Trophoblast cell (in vitro differentiated cells and primary cell): ENCODE results near the gene FXYD5.

Source experiments
- DNase-seq, 2 donors: peaks; one replicate each; pipeline ENCODE4 v3.0.0-alpha.2; 2016
- H2AFZ ChIP-seq: 2 replicates; pipeline ENCODE4 v1.6.1; 2013; ENCODE audit warnings: low read length, moderate library complexity, mild to moderate bottlenecking; ENCODE audit not compliant: insufficient read depth, poor library complexity
- H2AK5ac ChIP-seq: 2 replicates; pipeline ENCODE4 v1.6.1; 2013; ENCODE audit warnings: mild to moderate bottlenecking, low read length
- H2BK120ac ChIP-seq: 2 replicates; pipeline ENCODE4 v1.6.1; 2013; ENCODE audit warnings: low read length, mild to moderate bottlenecking, moderate library complexity; ENCODE audit not compliant: insufficient read depth, poor library complexity
- H2BK12ac ChIP-seq: 2 replicates; pipeline ENCODE4 v1.6.1; 2013; ENCODE audit warnings: mild to moderate bottlenecking, low read length, moderate library complexity
- H2BK5ac ChIP-seq: 2 replicates; pipeline ENCODE4 v1.6.1; 2013; ENCODE audit warnings: low read length, low read depth, moderate library complexity, mild to moderate bottlenecking; ENCODE audit not compliant: poor library complexity
- H3K14ac ChIP-seq: 2 replicates; pipeline ENCODE4 v1.6.1; 2013; ENCODE audit warnings: mild to moderate bottlenecking, low read length
- H3K18ac ChIP-seq: 2 replicates; pipeline ENCODE4 v1.6.1; 2013; ENCODE audit warnings: mild to moderate bottlenecking, low read length
- H3K23ac ChIP-seq: 2 replicates; pipeline ENCODE4 v1.6.1; 2013; ENCODE audit warnings: low read length
- H3K27ac ChIP-seq: 2 replicates; pipeline ENCODE4 v1.5.1; 2013; ENCODE audit warnings: low read depth, mild to moderate bottlenecking, inconsistent platforms, low read length, moderate library complexity
- H3K27me3 ChIP-seq: 2 replicates; pipeline ENCODE4 v1.6.1; 2013; ENCODE audit warnings: inconsistent platforms, mild to moderate bottlenecking, low read length, moderate library complexity; ENCODE audit not compliant: insufficient read depth
- H3K36me3 ChIP-seq, 2 experiments: 1 replicate in 1 of 2; 2 replicates in 1 of 2; pipeline ENCODE4 v1.6.1; 2013; ENCODE audit warnings: low read length in 2 of 2, mild to moderate bottlenecking in 2 of 2, moderate library complexity in 1 of 2; ENCODE audit not compliant: insufficient read depth in 2 of 2, control insufficient read depth in 1 of 2
- H3K4ac ChIP-seq: 2 replicates; pipeline ENCODE4 v1.6.1; 2013; ENCODE audit warnings: low read depth, mild to moderate bottlenecking, low read length, moderate library complexity
- H3K4me1 ChIP-seq, 2 experiments: 1 replicate in 1 of 2; 2 replicates in 1 of 2; pipeline ENCODE4 v1.6.1; 2013; ENCODE audit warnings: low read length in 2 of 2, mild to moderate bottlenecking in 2 of 2, moderate library complexity in 1 of 2; ENCODE audit not compliant: insufficient read depth in 2 of 2, control insufficient read depth in 1 of 2
- H3K4me2 ChIP-seq: 2 replicates; pipeline ENCODE4 v1.6.1; 2013; ENCODE audit warnings: inconsistent platforms, mild to moderate bottlenecking, low read length, moderate library complexity
- H3K4me3 ChIP-seq: 2 replicates; pipeline ENCODE4 v1.5.1; 2013; ENCODE audit warnings: mild to moderate bottlenecking, low read depth, low read length, inconsistent platforms
- H3K79me1 ChIP-seq: one replicate; pipeline ENCODE4 v1.6.1; 2013; ENCODE audit warnings: low read length
- H3K79me2 ChIP-seq: 2 replicates; pipeline ENCODE4 v1.6.1; 2013; ENCODE audit warnings: low read length, mild to moderate bottlenecking; ENCODE audit not compliant: control insufficient read depth, insufficient read depth, poor library complexity
- H3K9ac ChIP-seq: 2 replicates; pipeline ENCODE4 v1.6.1; 2013; ENCODE audit warnings: mild to moderate bottlenecking, low read length
- H3K9me3 ChIP-seq: 2 replicates; pipeline ENCODE4 v1.6.1; 2013; ENCODE audit warnings: low read depth, mild to moderate bottlenecking, control low read depth, inconsistent platforms, low read length; ENCODE audit not compliant: insufficient read depth
- H4K12ac ChIP-seq: 2 replicates; pipeline ENCODE4 v1.6.1; 2013; ENCODE audit warnings: low read depth, mild to moderate bottlenecking, low read length, moderate library complexity
- H4K8ac ChIP-seq: 2 replicates; pipeline ENCODE4 v1.6.1; 2013; ENCODE audit warnings: low read depth, mild to moderate bottlenecking, low read length, moderate library complexity
- H4K91ac ChIP-seq: one replicate; pipeline ENCODE4 v1.6.1; 2013; ENCODE audit warnings: low read depth, mild to moderate bottlenecking, low read length, moderate library complexity
- WGBS: extraction: QIAGEN DNeasy Blood & Tissue Kit; methylation state at CpG from one replicate; pipeline ENCODE4 v1.1.7; 2013; ENCODE audit warnings: missing lambda C conversion rate; ENCODE audit not compliant: insufficient read length, insufficient coverage; ENCODE audit errors: extremely low coverage; 5-methylcytosine and 5-hydroxymethylcytosine counted together

The FXYD5 gene

GRCh38 chr19:35125749-35126623 is 28.5 kb upstream of the FXYD5 start:
- Histone ChIP-seq H3K23ac (no peak overlapping the region), H2BK5ac (no peak overlapping the region), H3K79me1 (no peaks in the 10 kb centered on the region), H3K14ac (no peak overlapping the region), H2AFZ (no peak overlapping the region), H3K79me2 (no peaks in the 10 kb centered on the region), H3K9me3 (peaks cover 2% of the 10 kb centered on the region), H3K27ac (no peak overlapping the region), H3K36me3 (no peaks in the 10 kb centered on the region), H3K4me2 (no peak overlapping the region), H3K9ac (no peak overlapping the region), H3K4me1 (no peaks in the 10 kb centered on the region), H3K4ac (no peak overlapping the region), H2BK12ac (no peak overlapping the region), H2AK5ac (no peak overlapping the region), H4K91ac (no peak overlapping the region), H3K18ac (no peak overlapping the region), H2BK120ac (no peak overlapping the region), H3K4me3 (no peak overlapping the region), H4K8ac (no peak overlapping the region), H4K12ac (no peak overlapping the region), H3K27me3 (no peaks in the 10 kb centered on the region)
- no CpG with 5 or more reads among the region's 35 CpGs for WGBS
- DNase-seq = no peak

GRCh38 chr19:35126624-35126959 is 27.9 kb upstream of the FXYD5 start:
- no peak overlapping the region for H2BK120ac ChIP-seq
- H3K9ac ChIP-seq = no peak overlapping the region
- no peak overlapping the region for H3K4me2 ChIP-seq
- H4K8ac ChIP-seq = no peak overlapping the region
- H3K14ac ChIP-seq = no peak overlapping the region
- H3K4ac ChIP-seq = no peak overlapping the region
- no peaks in the 10 kb centered on the region for H3K79me2 ChIP-seq
- H3K27ac ChIP-seq = no peak overlapping the region
- no peak overlapping the region for H2BK12ac ChIP-seq
- H2AK5ac ChIP-seq = no peak overlapping the region
- H2BK5ac ChIP-seq = no peak overlapping the region
- H3K27me3 ChIP-seq = no peaks in the 10 kb centered on the region
- H4K12ac ChIP-seq = no peak overlapping the region
- no peaks in the 10 kb centered on the region for H3K36me3 ChIP-seq
- H3K79me1 ChIP-seq = no peaks in the 10 kb centered on the region
- no peak overlapping the region for H3K4me3 ChIP-seq
- H3K18ac ChIP-seq = no peak overlapping the region
- DNase-seq = no peak
- H4K91ac ChIP-seq = no peak overlapping the region
- H3K4me1 ChIP-seq = no peaks in the 10 kb centered on the region
- no CpG with 5 or more reads among the region's 20 CpGs for WGBS
- H3K9me3 ChIP-seq = peaks cover 2% of the 10 kb centered on the region
- no peak overlapping the region for H3K23ac ChIP-seq
- no peak overlapping the region for H2AFZ ChIP-seq

GRCh38 chr19:35127871-35128270 is 26.7 kb upstream of the FXYD5 start:
- Histone ChIP-seq H4K91ac (no peak overlapping the region), H3K4me3 (no peak overlapping the region), H3K18ac (no peak overlapping the region), H3K4me1 (no peaks in the 10 kb centered on the region), H2BK120ac (no peak overlapping the region), H3K14ac (no peak overlapping the region), H3K23ac (no peak overlapping the region), H2BK5ac (no peak overlapping the region), H3K79me2 (no peaks in the 10 kb centered on the region), H4K8ac (no peak overlapping the region), H2BK12ac (no peak overlapping the region), H3K27ac (no peak overlapping the region), H3K36me3 (no peaks in the 10 kb centered on the region), H3K79me1 (no peaks in the 10 kb centered on the region), H2AK5ac (no peak overlapping the region), H2AFZ (no peak overlapping the region), H3K4me2 (no peak overlapping the region), H3K9ac (no peak overlapping the region), H3K4ac (no peak overlapping the region), H3K9me3 (peaks cover 4% of the 10 kb centered on the region), H4K12ac (no peak overlapping the region), H3K27me3 (no peaks in the 10 kb centered on the region)
- DNase-seq = no peak
- no CpG with 5 or more reads among the region's 7 CpGs for WGBS

- no peak overlapping the region for H4K91ac ChIP-seq
- H3K27me3 ChIP-seq = no peaks in the 10 kb centered on the region
- H3K9me3 ChIP-seq = peaks cover 4% of the 10 kb centered on the region
- no peak overlapping the region for H3K4ac ChIP-seq
- H2BK5ac ChIP-seq = no peak overlapping the region
- H3K79me2 ChIP-seq = no peaks in the 10 kb centered on the region
- H3K27ac ChIP-seq = no peak overlapping the region
- WGBS = no CpG with 5 or more reads among the region's 9 CpGs
- no peak for DNase-seq
- no peak overlapping the region for H3K23ac ChIP-seq
- H4K8ac ChIP-seq = no peak overlapping the region
- no peaks in the 10 kb centered on the region for H3K79me1 ChIP-seq
- no peak overlapping the region for H2BK120ac ChIP-seq
- no peak overlapping the region for H3K4me2 ChIP-seq
- H2AK5ac ChIP-seq = no peak overlapping the region
- H2AFZ ChIP-seq = no peak overlapping the region
- H3K9ac ChIP-seq = no peak overlapping the region
- no peaks in the 10 kb centered on the region for H3K4me1 ChIP-seq
- H3K36me3 ChIP-seq = no peaks in the 10 kb centered on the region
- H4K12ac ChIP-seq = no peak overlapping the region
- no peak overlapping the region for H2BK12ac ChIP-seq
- H3K4me3 ChIP-seq = no peak overlapping the region
- no peak overlapping the region for H3K14ac ChIP-seq
- H3K18ac ChIP-seq = no peak overlapping the region
Observed at GRCh38 chr19:35128398-35129057, 26.0 kb upstream of the FXYD5 start.
